Muscle layer of colon (tissue), 2 donors: ENCODE results near the gene GTF3C5.
"Not testable (repeated sequence)": the region's sequence is repeated elsewhere in the genome, so short reads cannot be mapped to it uniquely, and the experiment has no call there.

Experiments used
- H3K27ac ChIP-seq: one replicate; pipeline ENCODE4 v1.7.0; 2013; ENCODE audit warnings: low read depth, mild to moderate bottlenecking, low read length, moderate library complexity
- H3K27me3 ChIP-seq, 2 donors: one replicate each; pipeline ENCODE4 v1.7.0; 2013; ENCODE audit warnings: low read length in 2 of 2, mild to moderate bottlenecking in 2 of 2; ENCODE audit not compliant: insufficient read depth in 2 of 2, control insufficient read depth in 1 of 2
- H3K36me3 ChIP-seq: one replicate; pipeline ENCODE4 v1.7.0; 2013; ENCODE audit warnings: mild to moderate bottlenecking, low read length; ENCODE audit not compliant: insufficient read depth
- H3K4me1 ChIP-seq: one replicate; pipeline ENCODE4 v1.7.0; 2013; ENCODE audit warnings: mild to moderate bottlenecking, low read length; ENCODE audit not compliant: insufficient read depth
- H3K4me3 ChIP-seq, 2 donors: one replicate each; pipeline ENCODE4 v1.7.0; 2013; ENCODE audit warnings: low read length in 2 of 2, low read depth in 1 of 2, mild to moderate bottlenecking in 1 of 2, moderate library complexity in 1 of 2
- H3K9ac ChIP-seq: one replicate; pipeline ENCODE4 v1.7.0; 2013; ENCODE audit warnings: low read length
- H3K9me3 ChIP-seq: one replicate; pipeline ENCODE4 v1.7.0; 2013; ENCODE audit warnings: mild to moderate bottlenecking, low read length
- donor health status: abdominal sarcoma.
- donor health status: Adenocarcinoma of cecum.

The GTF3C5 gene

DNA sequence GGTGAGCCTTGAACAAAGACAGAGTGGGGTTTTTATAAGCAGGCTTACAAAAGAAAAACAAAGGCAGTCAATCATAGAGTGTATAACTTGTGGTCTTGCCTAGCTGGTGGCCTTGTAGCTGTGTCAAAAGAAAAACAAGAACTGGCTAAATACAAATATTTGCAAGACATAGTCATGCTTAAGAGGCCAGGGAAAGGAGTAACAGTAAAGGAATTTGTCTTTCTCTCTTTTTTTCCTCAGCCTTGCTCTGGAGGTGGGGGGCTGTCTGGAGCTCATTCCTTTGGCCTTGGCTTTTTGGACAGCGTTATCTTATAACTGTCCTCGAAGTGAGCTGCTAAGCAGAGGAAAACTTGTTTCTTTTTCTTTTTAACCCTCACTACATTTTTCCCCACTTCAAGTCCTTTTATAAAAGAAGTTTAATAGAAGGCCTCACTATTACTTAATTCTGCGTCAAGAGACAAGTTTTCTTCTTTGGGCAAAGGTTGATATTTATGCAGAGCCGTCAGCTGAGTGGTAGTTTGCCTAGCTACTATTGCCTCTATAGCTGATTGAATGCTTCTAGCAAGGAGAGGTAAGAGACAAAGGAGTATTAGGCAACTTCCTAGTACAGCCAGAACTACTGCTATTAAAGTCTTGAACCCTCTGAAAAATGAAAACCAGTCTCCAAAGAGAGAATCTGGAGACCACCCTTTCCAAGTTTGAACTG is 45.3 kb downstream of the GTF3C5 start:
- no peak overlapping the region for H3K9ac ChIP-seq
- H3K36me3 ChIP-seq, result no peaks in the 10 kb centered on the region
- no peaks in the 10 kb centered on the region for H3K27me3 ChIP-seq
- no peaks in the 10 kb centered on the region for H3K4me1 ChIP-seq
- H3K9me3 ChIP-seq, result no peaks in the 10 kb centered on the region
- H3K27ac ChIP-seq, result no peak overlapping the region
- H3K4me3 ChIP-seq, result no peak overlapping the region

DNA sequence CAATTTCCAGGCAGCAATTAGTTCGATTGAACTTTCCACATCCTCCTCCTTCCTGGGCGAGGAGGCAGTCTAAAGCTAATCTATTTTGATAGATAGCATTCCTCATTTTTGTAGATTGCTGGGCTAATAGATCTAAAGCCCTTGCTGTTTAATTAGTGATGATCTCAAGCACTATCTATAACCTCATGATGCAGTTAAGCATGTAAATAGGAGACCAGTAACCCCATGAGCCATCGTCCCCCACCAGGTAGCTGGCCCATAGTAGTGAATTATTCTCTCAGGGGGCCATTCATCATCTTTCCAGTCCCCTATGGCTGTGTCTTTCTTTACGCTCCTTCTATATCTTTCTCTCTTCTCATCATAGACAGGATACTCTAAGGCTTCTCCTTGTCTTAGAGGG is 45.9 kb downstream of the GTF3C5 start:
- no peaks in the 10 kb centered on the region for H3K9me3 ChIP-seq
- no peak overlapping the region for H3K4me3 ChIP-seq
- no peak overlapping the region for H3K27ac ChIP-seq
- H3K9ac ChIP-seq, result no peak overlapping the region
- no peaks in the 10 kb centered on the region for H3K27me3 ChIP-seq
- H3K4me1 ChIP-seq, result no peaks in the 10 kb centered on the region
- H3K36me3 ChIP-seq, result no peaks in the 10 kb centered on the region

DNA sequence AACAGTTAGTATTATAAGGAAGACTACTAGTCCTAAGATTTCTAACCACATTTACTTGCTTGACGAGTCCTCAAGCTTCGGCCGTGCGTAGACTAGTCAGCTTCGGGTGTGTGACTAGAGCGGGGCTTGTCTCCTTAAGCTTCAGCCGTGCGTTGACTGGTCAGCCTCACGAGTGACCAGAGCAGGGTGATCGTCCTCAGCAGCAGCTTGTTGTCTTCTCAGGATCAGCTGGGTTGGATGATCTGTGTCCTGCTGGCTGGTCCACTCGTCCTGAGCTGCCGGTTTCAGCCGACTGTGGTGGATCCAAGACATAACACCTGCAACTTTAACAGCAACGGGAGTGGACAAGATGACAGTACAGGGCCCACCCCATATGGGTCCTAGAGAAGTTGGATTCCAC is 47.7 kb downstream of the GTF3C5 start:
- Histone ChIP-seq H3K9ac (no peak overlapping the region), H3K27me3 (no peaks in the 10 kb centered on the region), H3K36me3 (no peaks in the 10 kb centered on the region), H3K4me1 (no peaks in the 10 kb centered on the region), H3K9me3 (no peaks in the 10 kb centered on the region), H3K4me3 (no peak overlapping the region), H3K27ac (no peak overlapping the region)

DNA sequence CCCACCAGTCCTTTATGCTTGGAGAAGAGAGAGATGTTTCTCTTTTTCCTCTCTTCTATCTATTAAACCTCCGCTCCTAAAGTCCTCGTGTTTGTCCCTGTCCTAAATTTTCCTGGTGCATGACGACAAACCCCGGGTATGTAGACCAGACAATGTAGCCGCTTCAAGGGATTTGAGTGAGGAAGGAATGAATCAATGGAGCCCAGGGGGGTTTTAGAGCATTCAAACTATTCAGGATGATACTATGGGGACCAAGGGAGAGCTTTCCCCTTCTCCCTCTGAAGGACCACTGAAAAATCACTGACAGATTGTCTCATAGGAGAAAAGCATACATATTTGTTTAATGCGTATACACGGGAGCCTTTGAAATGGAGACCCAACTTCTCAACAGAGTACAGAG is 49.4 kb downstream of the GTF3C5 start:
- Histone ChIP-seq H3K27ac (no peak overlapping the region), H3K36me3 (no peaks in the 10 kb centered on the region), H3K9me3 (no peaks in the 10 kb centered on the region), H3K9ac (no peak overlapping the region), H3K4me1 (no peaks in the 10 kb centered on the region), H3K4me3 (no peak overlapping the region), H3K27me3 (no peaks in the 10 kb centered on the region)

GRCh38 chr9:133080786-133081779 is 50.3 kb downstream of the GTF3C5 start:
- H3K9ac ChIP-seq, H3K4me3 ChIP-seq, H3K36me3 ChIP-seq, H3K4me1 ChIP-seq, H3K9me3 ChIP-seq, H3K27ac ChIP-seq, H3K27me3 ChIP-seq: not testable (repeated sequence)

GRCh38 chr9:133081957-133082644 is 51.3 kb downstream of the GTF3C5 start:
- H3K36me3 ChIP-seq, H3K4me1 ChIP-seq, H3K9ac ChIP-seq, H3K27me3 ChIP-seq, H3K9me3 ChIP-seq, H3K4me3 ChIP-seq, H3K27ac ChIP-seq: not testable (repeated sequence)

GRCh38 chr9:133083688-133084087 is 52.9 kb downstream of the GTF3C5 start:
- H3K36me3 ChIP-seq, H3K27ac ChIP-seq, H3K4me3 ChIP-seq, H3K9me3 ChIP-seq, H3K4me1 ChIP-seq, H3K27me3 ChIP-seq, H3K9ac ChIP-seq: not testable (repeated sequence)

GRCh38 chr9:133086212-133086860 is 55.5 kb downstream of the GTF3C5 start:
- not testable (repeated sequence) for H3K4me3 ChIP-seq, H3K27ac ChIP-seq, H3K4me1 ChIP-seq, H3K27me3 ChIP-seq, H3K9me3 ChIP-seq, H3K9ac ChIP-seq, H3K36me3 ChIP-seq

GRCh38 chr9:133086894-133087293 is 56.1 kb downstream of the GTF3C5 start:
- Histone ChIP-seq H3K36me3 (no peaks in the 10 kb centered on the region), H3K9ac (no peak overlapping the region), H3K4me3 (no peak overlapping the region), H3K9me3 (no peaks in the 10 kb centered on the region), H3K27ac (no peak overlapping the region), H3K27me3 (no peaks in the 10 kb centered on the region), H3K4me1 (no peaks in the 10 kb centered on the region)

DNA sequence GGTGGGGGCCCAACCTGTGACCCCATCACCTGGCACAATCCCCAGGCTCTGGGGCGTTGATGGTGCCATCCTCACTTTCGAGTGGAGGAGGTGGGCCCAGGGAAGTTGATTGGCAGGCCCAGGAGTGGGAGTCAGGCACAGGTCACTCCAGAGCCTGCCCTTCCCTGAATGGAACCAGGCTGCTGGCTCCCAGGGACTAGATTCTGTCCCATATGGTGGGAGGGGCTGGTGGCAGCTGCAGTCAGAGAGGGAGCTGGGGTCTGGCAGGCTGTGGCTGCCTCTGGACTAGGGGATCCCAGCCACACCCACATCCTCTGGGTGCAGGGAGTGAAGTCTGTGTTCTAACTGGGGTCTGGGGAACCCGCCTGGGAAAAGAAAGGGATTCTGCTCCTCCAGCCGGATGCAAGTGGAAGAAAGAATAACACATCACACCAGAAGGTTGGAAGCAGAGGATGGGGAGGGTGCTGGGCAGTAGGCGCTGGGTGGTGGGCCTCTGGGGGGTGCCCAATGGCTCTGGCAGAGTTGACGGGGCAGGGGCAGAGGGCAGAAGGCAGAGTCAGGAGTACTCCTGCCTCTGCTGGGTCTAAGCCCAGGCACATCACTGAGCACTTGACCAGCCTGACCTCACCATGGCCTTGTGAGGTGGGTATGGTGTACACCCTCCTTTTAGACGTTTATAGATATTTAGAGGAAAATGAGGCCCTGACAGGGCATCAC is 56.8 kb downstream of the GTF3C5 start:
- H3K9ac ChIP-seq, result no peak overlapping the region
- H3K4me1 ChIP-seq, result no peaks in the 10 kb centered on the region
- no peak overlapping the region for H3K4me3 ChIP-seq
- no peaks in the 10 kb centered on the region for H3K27me3 ChIP-seq
- no peaks in the 10 kb centered on the region for H3K9me3 ChIP-seq
- H3K27ac ChIP-seq, result no peak overlapping the region
- H3K36me3 ChIP-seq, result no peaks in the 10 kb centered on the region
